Large intestine (tissue), 3 donors: Measurements from ENCODE around the gene GALC. TPM values are rescaled to one million over a fixed set of nuclear protein-coding genes. Genes with fewer than 3 reads are reported as not detected.

Experiments used
- DNase-seq, 2 donors: peaks; one replicate each; pipeline versions ENCODE4 v3.0.0 to v3.0.0-alpha.2; 2013
- H3K27ac ChIP-seq: one replicate; pipeline ENCODE4 v1.5.1; 2013; ENCODE audit warnings: low read length
- H3K27me3 ChIP-seq: 2 replicates; pipeline ENCODE4 v1.6.1; 2013; ENCODE audit warnings: low read length; ENCODE audit not compliant: control insufficient read depth, insufficient read depth
- H3K36me3 ChIP-seq: 2 replicates; pipeline ENCODE4 v1.6.1; 2013; ENCODE audit warnings: low read length; ENCODE audit not compliant: control insufficient read depth, insufficient read depth
- H3K4me1 ChIP-seq: one replicate; pipeline ENCODE4 v1.6.1; 2013; ENCODE audit warnings: low read length; ENCODE audit not compliant: control insufficient read depth, insufficient read depth
- H3K4me3 ChIP-seq: one replicate; pipeline ENCODE4 v1.5.1; 2013; ENCODE audit warnings: low read length
- H3K9me3 ChIP-seq: one replicate; pipeline ENCODE4 v1.6.1; 2013; ENCODE audit warnings: mild to moderate bottlenecking, low read depth, low read length, moderate library complexity; ENCODE audit not compliant: control insufficient read depth
- WGBS: methylation state at CpG from one replicate; pipeline ENCODE4 v1.1.5; 2013; ENCODE audit warnings: low lambda C conversion rate; ENCODE audit not compliant: insufficient coverage; 5-methylcytosine and 5-hydroxymethylcytosine counted together
- polyA plus RNA-seq: library from polyadenylated mRNA; unstranded; fragments of 120-200 nt; gene quantifications from one replicate; pipeline ENCODE4 v1.2.1, GENCODE V29; 2013

GALC gene
- polyA plus RNA-seq, 1 donor: 119 TPM

GRCh38 chr14:88009486-88009885, 16.5 kb upstream of the GALC start:
- Histone ChIP-seq H3K4me3 (no peak overlapping the region), H3K27me3 (no peaks in the 10 kb centered on the region), H3K36me3 (no peaks in the 10 kb centered on the region), H3K9me3 (no peaks in the 10 kb centered on the region), H3K27ac (no peak overlapping the region), H3K4me1 (no peaks in the 10 kb centered on the region)
- 85% methylated on average over 1 of the region's 1 CpG for WGBS
- DNase-seq: no peak

GRCh38 chr14:88008039-88008742, 15.2 kb upstream of the GALC start:
- Histone ChIP-seq H3K4me3 (no peak overlapping the region), H3K4me1 (no peaks in the 10 kb centered on the region), H3K27ac (no peak overlapping the region), H3K9me3 (no peaks in the 10 kb centered on the region), H3K27me3 (no peaks in the 10 kb centered on the region), H3K36me3 (no peaks in the 10 kb centered on the region)
- WGBS: 100% methylated on average over 1 of the region's 2 CpGs
- no peak for DNase-seq

- Histone ChIP-seq H3K36me3 (no peaks in the 10 kb centered on the region), H3K27ac (no peak overlapping the region), H3K4me3 (no peak overlapping the region), H3K9me3 (no peaks in the 10 kb centered on the region), H3K27me3 (no peaks in the 10 kb centered on the region), H3K4me1 (no peaks in the 10 kb centered on the region)
- WGBS: no CpG with 5 or more reads among the region's 1 CpG
- no peak for DNase-seq
Measured at GRCh38 chr14:88007608-88008007, 14.6 kb upstream of the GALC start.

GRCh38 chr14:88005978-88006851, 13.2 kb upstream of the GALC start:
- WGBS: 100% methylated on average over 1 of the region's 13 CpGs
- no peak overlapping the region for H3K27ac ChIP-seq

GRCh38 chr14:88005050-88005481, 12.1 kb upstream of the GALC start, which contains the start of gene GPR65:
Gene GPR65, plus strand, starts transcription at chr14:88005135. Its CDS starts 5,713 bp downstream, at chr14:88010848.
- DNase-seq: no peak
- WGBS: 85% methylated on average over 2 of the region's 3 CpGs
- Histone ChIP-seq H3K27me3 (no peaks in the 10 kb centered on the region), H3K36me3 (no peaks in the 10 kb centered on the region), H3K4me3 (no peak within 1 kb of the TSS), H3K27ac (no peak within 1 kb of the TSS), H3K9me3 (no peaks in the 10 kb centered on the region), H3K4me1 (no peaks in the 10 kb centered on the region)

More at GRCh38 chr14:88005978-88006851, 13.2 kb upstream of the GALC start:
- H3K9me3 ChIP-seq: no peaks in the 10 kb centered on the region
- no peaks in the 10 kb centered on the region for H3K27me3 ChIP-seq
- H3K4me1 ChIP-seq: no peaks in the 10 kb centered on the region
- no peak for DNase-seq
- H3K4me3 ChIP-seq: no peak overlapping the region
- no peaks in the 10 kb centered on the region for H3K36me3 ChIP-seq

- no peak for DNase-seq
- Histone ChIP-seq H3K27ac (no peak overlapping the region), H3K4me3 (no peak overlapping the region), H3K27me3 (no peaks in the 10 kb centered on the region), H3K9me3 (no peaks in the 10 kb centered on the region), H3K4me1 (no peaks in the 10 kb centered on the region), H3K36me3 (no peaks in the 10 kb centered on the region)
- 83% methylated on average over 2 of the region's 3 CpGs for WGBS
Measured at GRCh38 chr14:88004506-88005036, 11.6 kb upstream of the GALC start.

- Histone ChIP-seq H3K4me3 (no peak overlapping the region), H3K4me1 (peaks cover 8% of the 10 kb centered on the region), H3K9me3 (no peaks in the 10 kb centered on the region), H3K27me3 (no peaks in the 10 kb centered on the region), H3K27ac (no peak overlapping the region), H3K36me3 (no peaks in the 10 kb centered on the region)
- WGBS: 92% methylated on average over 3 of the region's 4 CpGs
- no peak for DNase-seq
Measured at GRCh38 chr14:88003425-88003824, 10.4 kb upstream of the GALC start.

GRCh38 chr14:88002421-88003075, 9.6 kb upstream of the GALC start:
- no peaks in the 10 kb centered on the region for H3K9me3 ChIP-seq

GRCh38 chr14:87999277-87999676, 6.3 kb upstream of the GALC start:
- WGBS: no CpG with 5 or more reads among the region's 2 CpGs

More at GRCh38 chr14:88002421-88003075, 9.6 kb upstream of the GALC start:
- Histone ChIP-seq H3K36me3 (no peaks in the 10 kb centered on the region), H3K27ac (no peak overlapping the region), H3K4me3 (no peak overlapping the region), H3K27me3 (no peaks in the 10 kb centered on the region), H3K4me1 (peaks cover 16% of the 10 kb centered on the region)
- 80% methylated on average over 1 of the region's 4 CpGs for WGBS
- DNase-seq: no peak

GRCh38 chr14:87998482-87998881, 5.5 kb upstream of the GALC start:
- peak; percentile 75 to 81 for DNase-seq
- no peaks in the 10 kb centered on the region for H3K27me3 ChIP-seq
- H3K27ac ChIP-seq: peak overlapping the region; percentile 43
- H3K36me3 ChIP-seq: no peaks in the 10 kb centered on the region
- peaks cover 53% of the 10 kb centered on the region for H3K4me1 ChIP-seq
- H3K4me3 ChIP-seq: no peak overlapping the region
- H3K9me3 ChIP-seq: no peaks in the 10 kb centered on the region

More at GRCh38 chr14:87999277-87999676, 6.3 kb upstream of the GALC start:
- peaks cover 45% of the 10 kb centered on the region for H3K4me1 ChIP-seq
- no peak for DNase-seq
- H3K36me3 ChIP-seq: no peaks in the 10 kb centered on the region
- no peaks in the 10 kb centered on the region for H3K27me3 ChIP-seq
- peak overlapping the region; percentile 43 for H3K27ac ChIP-seq
- H3K9me3 ChIP-seq: no peaks in the 10 kb centered on the region
- no peak overlapping the region for H3K4me3 ChIP-seq
